ENCODE data around the gene THSD4.
"Not testable (repeated sequence)": the region's sequence is repeated elsewhere in the genome, so short reads cannot be mapped to it uniquely, and the experiment has no call there.

THSD4 gene

GRCh38 chr15:71256934-71257664 lies 141.8 kb downstream of the THSD4 start:
- Mint-ChIP-seq H3K4me1 (no peaks in the 10 kb centered on the region), H3K36me3 (no peaks in the 10 kb centered on the region), H3K27me3 (peaks cover 0 to 18% of the 10 kb centered on the region in 2 donors), H3K9me3 (no peaks in the 10 kb centered on the region), H3K27ac (no peak overlapping the region), H3K4me3 (no peak overlapping the region)
- no peak for DNase-seq
- no peak for ATAC-seq (replicated peaks)

GRCh38 chr15:71259866-71260265 lies 144.6 kb downstream of the THSD4 start:
- Mint-ChIP-seq H3K9me3 (peaks cover 2 to 4% of the 10 kb centered on the region in 2 donors), H3K4me3 (no peak overlapping the region), H3K36me3 (no peaks in the 10 kb centered on the region), H3K27ac (no peak overlapping the region), H3K4me1 (no peaks in the 10 kb centered on the region), H3K27me3 (peaks cover 0 to 16% of the 10 kb centered on the region in 2 donors)
- DNase-seq (no peak), ATAC-seq (replicated peaks) (no peak)

GRCh38 chr15:71261418-71261817 lies 146.1 kb downstream of the THSD4 start:
- Mint-ChIP-seq H3K36me3 (no peaks in the 10 kb centered on the region), H3K4me3 (no peak overlapping the region), H3K9me3 (peaks cover 2 to 4% of the 10 kb centered on the region in 2 donors), H3K27me3 (peaks cover 5% of the 10 kb centered on the region in 2 donors), H3K4me1 (no peaks in the 10 kb centered on the region), H3K27ac (no peak overlapping the region)
- no peak for ATAC-seq (replicated peaks)
- no peak for DNase-seq

- H3K36me3 Mint-ChIP-seq: no peaks in the 10 kb centered on the region
- no peaks in the 10 kb centered on the region for H3K4me1 Mint-ChIP-seq
- peaks cover 5 to 6% of the 10 kb centered on the region in 2 donors for H3K27me3 Mint-ChIP-seq
- H3K4me3 Mint-ChIP-seq: no peak overlapping the region
- DNase-seq (no peak), ATAC-seq (replicated peaks) (no peak)
- peaks cover 2 to 4% of the 10 kb centered on the region in 2 donors for H3K9me3 Mint-ChIP-seq
- H3K27ac Mint-ChIP-seq: no peak overlapping the region
These were observed 146.6 kb downstream of the THSD4 start for GRCh38 chr15:71261909-71262308.

GRCh38 chr15:71262599-71262998 lies 147.3 kb downstream of the THSD4 start:
- Mint-ChIP-seq H3K4me3 (no peak overlapping the region), H3K9me3 (peaks cover 3 to 4% of the 10 kb centered on the region in 2 donors), H3K27me3 (peaks cover 5 to 6% of the 10 kb centered on the region in 2 donors), H3K27ac (peak overlapping the region; percentile 32), H3K36me3 (no peaks in the 10 kb centered on the region), H3K4me1 (no peaks in the 10 kb centered on the region)
- DNase-seq (no peak), ATAC-seq (replicated peaks) (no peak)

GRCh38 chr15:71265606-71266005 lies 150.3 kb downstream of the THSD4 start:
- not testable (repeated sequence) for H3K27ac Mint-ChIP-seq; H3K27me3 Mint-ChIP-seq; H3K4me1 Mint-ChIP-seq; H3K36me3 Mint-ChIP-seq; H3K4me3 Mint-ChIP-seq; DNase-seq; ATAC-seq (replicated peaks)
- peaks cover 15 to 18% of the 10 kb centered on the region in 2 donors for H3K9me3 Mint-ChIP-seq

GRCh38 chr15:71271327-71271726 lies 156.1 kb downstream of the THSD4 start:
- Mint-ChIP-seq H3K27me3 (peaks cover 0 to 2% of the 10 kb centered on the region in 2 donors), H3K27ac (no peak overlapping the region), H3K4me1 (no peaks in the 10 kb centered on the region), H3K36me3 (no peaks in the 10 kb centered on the region), H3K4me3 (no peak overlapping the region), H3K9me3 (peaks cover 14 to 15% of the 10 kb centered on the region in 2 donors)
- ATAC-seq (replicated peaks) (no peak), DNase-seq (no peak)

GRCh38 chr15:71272932-71273331 lies 157.7 kb downstream of the THSD4 start:
- no peaks in the 10 kb centered on the region for H3K4me1 Mint-ChIP-seq
- peaks cover 11 to 14% of the 10 kb centered on the region in 2 donors for H3K9me3 Mint-ChIP-seq
- DNase-seq (no peak), ATAC-seq (replicated peaks) (no peak)
- no peaks in the 10 kb centered on the region for H3K36me3 Mint-ChIP-seq
- no peak overlapping the region for H3K27ac Mint-ChIP-seq
- H3K27me3 Mint-ChIP-seq: no peaks in the 10 kb centered on the region
- H3K4me3 Mint-ChIP-seq: no peak overlapping the region

GRCh38 chr15:71273731-71274447 lies 158.6 kb downstream of the THSD4 start:
- ATAC-seq (replicated peaks): no peak
- H3K27me3 Mint-ChIP-seq: no peaks in the 10 kb centered on the region
- H3K4me3 Mint-ChIP-seq: no peak overlapping the region
- no peaks in the 10 kb centered on the region for H3K4me1 Mint-ChIP-seq
- H3K9me3 Mint-ChIP-seq: peaks cover 8 to 10% of the 10 kb centered on the region in 2 donors
- H3K36me3 Mint-ChIP-seq: no peaks in the 10 kb centered on the region
- DNase-seq: no peak
- H3K27ac Mint-ChIP-seq: peak overlapping the region; percentile 56

- ATAC-seq (replicated peaks) (no peak), DNase-seq (no peak)
- H3K4me1 Mint-ChIP-seq: no peaks in the 10 kb centered on the region
- H3K36me3 Mint-ChIP-seq: no peaks in the 10 kb centered on the region
- H3K9me3 Mint-ChIP-seq: peaks cover 8 to 10% of the 10 kb centered on the region in 2 donors
- no peak overlapping the region for H3K4me3 Mint-ChIP-seq
- H3K27ac Mint-ChIP-seq: no peak overlapping the region
- no peaks in the 10 kb centered on the region for H3K27me3 Mint-ChIP-seq
These were observed 159.2 kb downstream of the THSD4 start for GRCh38 chr15:71274448-71274798.

- H3K4me1 Mint-ChIP-seq: no peaks in the 10 kb centered on the region
- ATAC-seq (replicated peaks) (no peak), DNase-seq (no peak)
- H3K27ac Mint-ChIP-seq: no peak overlapping the region
- H3K36me3 Mint-ChIP-seq: no peaks in the 10 kb centered on the region
- H3K27me3 Mint-ChIP-seq: no peaks in the 10 kb centered on the region
- peaks cover 5% of the 10 kb centered on the region in 2 donors for H3K9me3 Mint-ChIP-seq
- H3K4me3 Mint-ChIP-seq: no peak overlapping the region
These were observed 159.8 kb downstream of the THSD4 start for GRCh38 chr15:71275098-71275497.

- no peak for DNase-seq
- H3K9me3 Mint-ChIP-seq: peaks cover 0 to 1% of the 10 kb centered on the region in 2 donors
- no peak for ATAC-seq (replicated peaks)
- no peak overlapping the region for H3K27ac Mint-ChIP-seq
- H3K27me3 Mint-ChIP-seq: peaks cover 0 to 4% of the 10 kb centered on the region in 2 donors
- H3K4me1 Mint-ChIP-seq: no peaks in the 10 kb centered on the region
- no peaks in the 10 kb centered on the region for H3K36me3 Mint-ChIP-seq
- H3K4me3 Mint-ChIP-seq: no peak overlapping the region
These were observed 160.5 kb downstream of the THSD4 start for GRCh38 chr15:71275566-71276335.

GRCh38 chr15:71276336-71276665 lies 161.0 kb downstream of the THSD4 start:
- H3K27me3 Mint-ChIP-seq: peaks cover 0 to 5% of the 10 kb centered on the region in 2 donors
- peaks cover 0 to 1% of the 10 kb centered on the region in 2 donors for H3K9me3 Mint-ChIP-seq
- H3K27ac Mint-ChIP-seq: no peak overlapping the region
- H3K4me3 Mint-ChIP-seq: no peak overlapping the region
- no peak for DNase-seq
- ATAC-seq (replicated peaks): no peak
- no peaks in the 10 kb centered on the region for H3K36me3 Mint-ChIP-seq
- no peaks in the 10 kb centered on the region for H3K4me1 Mint-ChIP-seq

GRCh38 chr15:71278989-71279756 lies 163.9 kb downstream of the THSD4 start:
- no peak overlapping the region for H3K4me3 Mint-ChIP-seq
- ATAC-seq (replicated peaks): no peak
- no peaks in the 10 kb centered on the region for H3K36me3 Mint-ChIP-seq
- DNase-seq: no peak
- peaks cover 0 to 5% of the 10 kb centered on the region in 2 donors for H3K27me3 Mint-ChIP-seq
- no peaks in the 10 kb centered on the region for H3K4me1 Mint-ChIP-seq
- H3K9me3 Mint-ChIP-seq: peaks cover 0 to 1% of the 10 kb centered on the region in 2 donors
- H3K27ac Mint-ChIP-seq: no peak overlapping the region
